GM08714 (cell line): Measurements from ENCODE around the gene CHAC1.
A peak's percentile ranks its signal among the peaks of the same experiment; 100 is the strongest.

Experiments
- H3K4me3 ChIP-seq: fragments of 200-500 bp; sonication (Bioruptor generic); 2 replicates; pipeline ENCODE4 v1.5.1; 2014; ENCODE audit warnings: mild to moderate bottlenecking, low read length, inconsistent platforms
- ZNF274 ChIP-seq: IDR thresholded peaks from 2 replicates; pipeline ENCODE4 v1.6.1; 2012; ENCODE audit warnings: mild to moderate bottlenecking, low read depth, low read length

CHAC1 gene

DNA sequence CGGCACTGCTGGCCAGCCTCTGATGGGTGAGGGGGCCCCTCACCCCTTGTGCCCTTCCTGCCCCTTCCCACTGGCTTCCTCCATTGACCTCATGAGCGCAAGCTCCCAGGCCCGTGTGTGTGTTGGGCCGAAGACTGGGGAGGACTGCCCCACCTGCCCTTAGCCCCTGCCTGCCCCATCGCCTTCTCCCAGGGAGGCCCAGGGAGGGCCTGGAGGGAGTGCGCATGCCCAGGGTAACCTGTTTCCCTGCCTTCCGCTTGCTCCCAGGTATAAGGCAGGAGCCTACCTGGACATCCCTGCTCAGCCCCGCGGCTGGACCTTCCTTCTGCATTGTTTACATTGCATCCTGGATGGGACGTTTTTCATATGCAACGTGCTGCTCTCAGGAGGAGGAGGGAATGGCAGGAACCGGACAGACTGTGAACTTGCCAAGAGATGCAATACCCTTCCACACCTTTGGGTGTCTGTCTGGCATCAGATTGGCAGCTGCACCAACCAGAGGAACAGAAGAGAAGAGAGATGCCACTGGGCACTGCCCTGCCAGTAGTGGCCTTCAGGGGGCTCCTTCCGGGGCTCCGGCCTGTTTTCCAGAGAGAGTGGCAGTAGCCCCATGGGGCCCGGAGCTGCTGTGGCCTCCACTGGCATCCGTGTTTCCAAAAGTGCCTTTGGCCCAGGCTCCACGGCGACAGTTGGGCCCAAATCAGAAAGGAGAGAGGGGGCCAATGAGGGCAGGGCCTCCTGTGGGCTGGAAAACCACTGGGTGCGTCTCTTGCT lies 15.3 kb upstream of the CHAC1 start:
- TF ChIP-seq ZNF274: no peak
- no peak overlapping the region for H3K4me3 ChIP-seq

- H3K4me3 ChIP-seq: no peak overlapping the region
These were observed 14.8 kb upstream of the CHAC1 start for GRCh38 chr15:40938536-40938870.

DNA sequence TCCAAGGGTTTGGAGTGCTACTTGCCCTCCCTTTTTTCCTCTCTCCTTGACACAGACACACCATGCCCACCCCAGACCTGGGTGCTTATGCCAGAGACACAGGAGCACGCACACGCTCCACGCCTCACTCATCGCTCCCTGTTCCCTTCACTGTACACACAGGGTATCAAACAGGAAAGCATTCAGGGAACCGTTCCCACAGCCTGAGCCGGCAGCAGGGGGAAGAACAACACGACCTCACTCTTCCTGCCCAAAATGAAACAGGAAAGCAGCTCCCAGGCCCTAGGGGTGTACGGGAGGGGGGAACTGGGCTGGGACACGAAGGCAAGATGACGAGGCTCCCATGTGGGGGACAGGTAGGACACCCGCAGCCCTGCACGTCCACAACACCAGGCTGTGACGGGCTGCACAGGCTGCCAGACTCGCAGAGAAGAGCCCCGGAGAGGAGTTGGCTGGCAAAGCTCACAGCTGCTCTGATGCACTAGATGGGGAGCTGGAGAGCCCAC lies 12.9 kb upstream of the CHAC1 start:
- TF ChIP-seq ZNF274: no peak
- H3K4me3 ChIP-seq: no peak overlapping the region; the same call in 1 of the 2 replicates

More at GRCh38 chr15:40938536-40938870, 14.8 kb upstream of the CHAC1 start:
- TF ChIP-seq ZNF274: no peak

GRCh38 chr15:40941068-40941527 lies 12.2 kb upstream of the CHAC1 start:
- TF ChIP-seq ZNF274: no peak
- peak overlapping the region; percentile 46; the same call in 1 of the 2 replicates for H3K4me3 ChIP-seq

GRCh38 chr15:40941528-40942336 lies 11.5 kb upstream of the CHAC1 start:
- TF ChIP-seq ZNF274: no peak
- peak overlapping the region; percentile 46; the same call in 1 of the 2 replicates for H3K4me3 ChIP-seq

- H3K4me3 ChIP-seq: peak overlapping the region; percentile 32; the same call in 1 of the 2 replicates
- TF ChIP-seq ZNF274: no peak
These were observed 10.9 kb upstream of the CHAC1 start for GRCh38 chr15:40942337-40942854.

DNA sequence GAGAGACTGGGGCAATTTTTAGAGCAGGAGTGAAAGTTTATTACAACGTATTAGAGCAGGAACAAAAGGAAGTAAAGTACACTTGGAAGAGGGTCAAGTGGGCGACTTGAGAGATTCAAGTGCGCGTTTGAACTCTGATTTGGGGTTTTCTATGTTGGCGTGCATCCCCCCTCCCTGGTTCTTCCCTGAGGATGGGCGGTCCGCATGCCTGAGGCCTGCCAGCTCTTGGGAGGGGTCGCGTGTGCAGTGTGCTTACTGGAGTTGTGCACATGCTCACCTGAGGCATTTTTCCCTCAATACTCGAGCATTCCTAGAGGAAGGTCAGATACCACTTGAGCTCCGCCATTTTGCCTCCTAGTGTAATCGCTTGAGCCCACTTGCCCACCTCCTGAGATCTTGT lies 10.4 kb upstream of the CHAC1 start:
- no peak for TF ChIP-seq ZNF274

DNA sequence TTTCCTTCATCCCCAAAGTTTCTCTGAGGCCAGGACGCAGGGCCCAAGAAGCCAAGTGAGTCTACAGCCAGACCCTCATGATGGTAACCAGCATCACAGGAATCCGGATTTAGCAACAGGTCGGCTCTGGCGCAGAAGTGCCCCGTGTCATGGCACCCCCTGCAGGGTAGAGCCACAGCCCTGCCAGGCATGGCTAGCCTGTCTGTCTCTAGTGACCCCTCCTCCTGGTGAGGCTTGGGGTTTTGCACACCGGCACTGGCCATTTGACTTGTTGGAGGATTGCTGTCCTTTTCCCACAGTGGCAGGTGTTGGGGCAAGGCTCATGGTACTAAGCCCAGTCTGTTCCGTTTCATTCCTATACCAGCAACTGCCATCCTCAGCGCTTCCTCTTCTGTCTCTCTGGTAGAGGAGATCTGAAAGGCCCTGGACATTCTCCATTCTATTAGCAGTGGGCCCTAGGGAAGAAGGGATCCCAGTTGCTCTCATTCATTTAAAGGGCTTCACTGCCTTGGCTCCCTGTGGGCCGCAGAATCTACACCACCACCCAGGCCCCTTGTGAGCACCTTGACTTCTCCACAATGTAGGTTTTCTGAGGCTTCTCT lies 9.4 kb upstream of the CHAC1 start:
- TF ChIP-seq ZNF274: no peak
- no peak overlapping the region for H3K4me3 ChIP-seq

More for the DNA sequence above, 10.4 kb upstream of the CHAC1 start:
- peak overlapping the region; percentile 32; the same call in 1 of the 2 replicates for H3K4me3 ChIP-seq

DNA sequence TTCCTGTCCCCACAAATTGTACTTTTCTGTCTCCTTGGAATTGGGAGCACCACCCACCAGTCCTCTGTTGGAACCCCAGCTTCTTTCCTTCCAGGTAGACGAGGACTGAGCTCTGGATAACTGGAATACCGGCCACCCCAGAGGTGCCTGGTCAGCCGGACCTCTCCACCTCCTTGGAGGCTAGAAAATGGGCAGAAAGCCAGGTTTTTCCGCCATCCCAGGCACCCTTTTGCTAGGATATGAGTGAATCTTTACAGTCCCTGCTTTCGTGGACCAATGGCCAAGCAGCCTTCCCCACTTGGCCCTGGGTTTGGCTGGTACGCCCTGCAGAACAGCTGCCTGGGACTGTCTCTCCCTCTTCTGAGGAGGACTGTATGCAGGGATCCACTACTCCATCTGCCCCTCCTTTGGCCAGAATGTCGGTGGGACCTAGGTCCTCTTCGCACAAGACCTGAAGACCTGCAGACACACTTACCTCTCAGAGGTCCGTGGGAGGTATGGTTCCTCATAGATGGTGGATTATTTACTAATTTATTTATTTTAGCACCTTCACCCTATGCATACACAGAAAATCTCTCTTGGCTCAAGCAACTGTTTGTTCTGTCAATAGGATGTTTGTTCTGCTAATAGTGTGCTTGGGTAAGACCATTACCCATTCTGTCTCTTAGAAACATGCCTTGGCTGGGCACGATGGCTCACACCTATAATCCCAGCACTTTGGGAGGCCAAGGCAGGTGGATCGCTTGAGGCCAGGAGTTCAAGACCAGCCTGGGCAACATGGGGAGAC lies 8.6 kb upstream of the CHAC1 start:
- TF ChIP-seq ZNF274: no peak
- H3K4me3 ChIP-seq: no peak overlapping the region

DNA sequence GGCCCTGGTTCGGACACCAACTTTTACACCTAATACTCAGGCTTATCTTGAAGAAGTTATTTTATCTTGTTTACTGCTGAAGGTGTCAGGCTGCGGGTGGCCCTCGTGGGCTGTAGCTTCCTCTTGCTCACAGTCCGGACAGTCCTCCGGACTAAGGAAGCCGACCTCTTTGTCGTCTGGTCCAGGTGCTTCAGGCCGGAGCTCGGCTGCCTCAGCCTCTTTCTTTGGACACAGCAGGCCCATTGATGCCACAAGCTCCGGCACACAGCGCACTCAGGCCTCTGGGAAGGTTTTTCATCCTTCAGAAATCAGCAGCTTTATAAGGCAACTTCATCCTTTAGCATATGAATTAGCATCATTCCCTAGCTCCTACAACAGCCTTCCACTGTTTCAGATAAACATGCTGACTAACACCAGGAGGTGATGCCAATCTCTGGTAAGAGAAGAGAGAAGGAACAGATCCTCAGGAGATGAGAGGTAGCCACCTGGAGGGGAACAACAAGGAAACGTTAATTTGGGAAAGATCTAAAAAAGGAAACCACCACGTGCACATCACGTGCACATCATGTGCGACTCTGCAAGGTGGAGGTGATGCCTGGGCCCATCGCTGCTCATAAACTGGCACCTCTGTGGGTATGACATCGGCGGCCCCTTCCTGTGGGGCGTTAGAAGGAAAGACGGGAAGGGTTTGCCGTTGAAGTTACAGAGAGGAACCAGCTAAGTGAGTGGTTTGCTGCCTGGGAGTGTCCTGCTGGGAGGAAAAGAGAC lies 4.4 kb upstream of the CHAC1 start:
- TF ChIP-seq ZNF274: no peak

GRCh38 chr15:40949756-40950207 lies 3.5 kb upstream of the CHAC1 start:
- H3K4me3 ChIP-seq: no peak overlapping the region
- no peak for TF ChIP-seq ZNF274

More for the DNA sequence above, 4.4 kb upstream of the CHAC1 start:
- no peak overlapping the region for H3K4me3 ChIP-seq

DNA sequence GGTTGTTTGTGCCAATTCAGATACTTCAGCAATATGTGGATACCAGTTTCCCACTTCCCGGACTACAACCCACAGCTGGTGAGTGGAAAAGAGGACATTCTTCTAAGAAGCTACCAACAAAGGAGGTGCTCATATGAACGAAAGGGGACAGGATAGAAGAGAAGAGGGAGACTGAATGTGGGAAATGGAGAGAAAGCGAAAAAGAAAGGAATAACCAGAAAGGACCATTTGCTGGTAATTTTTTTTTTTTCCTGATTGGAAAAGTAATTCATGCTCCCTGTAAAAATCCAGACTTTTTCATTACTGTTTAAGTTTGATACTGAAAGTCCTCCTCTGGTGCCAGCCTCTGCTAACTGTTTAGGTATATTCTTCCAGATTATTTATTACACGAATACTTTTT lies 1.5 kb upstream of the CHAC1 start:
- TF ChIP-seq ZNF274: no peak

GRCh38 chr15:40952301-40952900 lies 870 bp upstream of the CHAC1 start:
- H3K4me3 ChIP-seq: peak overlapping the region; percentile 59; the same call in 1 of the 2 replicates

More for the DNA sequence above, 1.5 kb upstream of the CHAC1 start:
- H3K4me3 ChIP-seq: no peak overlapping the region

More at GRCh38 chr15:40952301-40952900, 870 bp upstream of the CHAC1 start:
- TF ChIP-seq ZNF274: no peak
